Stomach (tissue), 4 donors: Measurements from ENCODE around the gene GNG7.
A peak's percentile ranks its signal among the peaks of the same experiment; 100 is the strongest.

Experiments
- EP300 ChIP-seq: sonication (generic); formaldehyde crosslinking; IDR thresholded peaks from one replicate; pipeline ENCODE4 v1.6.1; 2017; ENCODE audit warnings: antibody characterized with exemption
- TF ChIP-seq, protein P1 (sequence below), 7 experiments: fragments of 450-650 bp in 4 of 7; fragments of 200-600 bp in 3 of 7; sonication (generic) in 3 of 7; IDR thresholded peaks; one replicate each; pipeline ENCODE4 v1.5.1; 2016 to 2019; ENCODE audit warnings: antibody characterized with exemption in 7 of 7, control low read depth in 2 of 7, mild to moderate bottlenecking in 1 of 7

DNA sequence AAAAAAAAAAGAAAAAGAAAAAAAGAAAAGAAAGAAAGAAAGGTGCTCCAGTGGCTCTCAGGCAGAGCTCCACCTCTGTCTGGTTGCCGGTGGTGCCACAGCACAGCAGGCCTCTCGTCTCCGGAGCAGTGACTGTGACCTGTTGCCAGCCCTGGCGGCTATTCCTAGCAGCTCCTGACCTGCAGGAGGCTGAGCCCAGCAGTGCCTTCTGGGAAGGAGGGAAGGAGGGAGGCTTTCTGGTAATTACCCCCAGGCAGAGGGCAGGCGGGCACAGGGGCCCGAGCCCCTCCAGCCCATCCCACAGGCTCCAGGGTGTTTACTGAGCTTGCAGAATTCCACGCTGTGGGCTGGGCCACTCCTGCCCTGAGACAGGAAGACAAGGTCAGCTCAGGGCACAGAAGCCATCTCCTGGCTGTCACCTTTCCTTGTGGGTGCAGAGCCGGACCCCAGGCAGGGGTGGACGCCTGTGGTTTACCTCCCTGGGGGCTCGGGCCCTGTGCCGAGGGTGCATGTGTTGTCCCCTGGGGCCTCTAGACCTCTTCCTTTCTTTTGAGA, 77.9 kb downstream of the GNG7 start:
- TF ChIP-seq, protein P1, sequence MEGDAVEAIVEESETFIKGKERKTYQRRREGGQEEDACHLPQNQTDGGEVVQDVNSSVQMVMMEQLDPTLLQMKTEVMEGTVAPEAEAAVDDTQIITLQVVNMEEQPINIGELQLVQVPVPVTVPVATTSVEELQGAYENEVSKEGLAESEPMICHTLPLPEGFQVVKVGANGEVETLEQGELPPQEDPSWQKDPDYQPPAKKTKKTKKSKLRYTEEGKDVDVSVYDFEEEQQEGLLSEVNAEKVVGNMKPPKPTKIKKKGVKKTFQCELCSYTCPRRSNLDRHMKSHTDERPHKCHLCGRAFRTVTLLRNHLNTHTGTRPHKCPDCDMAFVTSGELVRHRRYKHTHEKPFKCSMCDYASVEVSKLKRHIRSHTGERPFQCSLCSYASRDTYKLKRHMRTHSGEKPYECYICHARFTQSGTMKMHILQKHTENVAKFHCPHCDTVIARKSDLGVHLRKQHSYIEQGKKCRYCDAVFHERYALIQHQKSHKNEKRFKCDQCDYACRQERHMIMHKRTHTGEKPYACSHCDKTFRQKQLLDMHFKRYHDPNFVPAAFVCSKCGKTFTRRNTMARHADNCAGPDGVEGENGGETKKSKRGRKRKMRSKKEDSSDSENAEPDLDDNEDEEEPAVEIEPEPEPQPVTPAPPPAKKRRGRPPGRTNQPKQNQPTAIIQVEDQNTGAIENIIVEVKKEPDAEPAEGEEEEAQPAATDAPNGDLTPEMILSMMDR (IDR thresholded peaks at IDR 0.05): peak in 3 of 7 experiments; percentile 6 to 32 (median 13)
- no peak for TF ChIP-seq EP300
